WERI-Rb-1 (cell line): ENCODE measurements around the gene UIMC1.

ENCODE experiments used
- DNase-seq: peaks from one replicate; pipeline ENCODE4 v3.0.0-alpha.2; 2020
- H3K27ac ChIP-seq: fragments of 250-450 bp; sonication (Bioruptor Pico); 2 replicates; pipeline ENCODE4 v1.5.1; 2020; ENCODE audit warnings: mild to moderate bottlenecking, moderate library complexity
- H3K27me3 ChIP-seq: fragments of 250-450 bp; sonication (Bioruptor Pico); 2 replicates; pipeline ENCODE4 v1.5.1; 2021; ENCODE audit warnings: mild to moderate bottlenecking, low read depth, moderate library complexity; ENCODE audit not compliant: insufficient read depth, severe bottlenecking
- H3K36me3 ChIP-seq: fragments of 250-450 bp; sonication (Bioruptor Pico); 2 replicates; pipeline ENCODE4 v1.5.1; 2020; ENCODE audit warnings: mild to moderate bottlenecking, moderate library complexity
- H3K4me3 ChIP-seq: 2 replicates; pipeline ENCODE4 v1.5.1; 2011; ENCODE audit warnings: low read depth, mild to moderate bottlenecking, control low read depth, low read length
- H3K9me3 ChIP-seq: fragments of 250-450 bp; sonication (Bioruptor Pico); 2 replicates; pipeline ENCODE4 v1.5.1; 2021; ENCODE audit warnings: mild to moderate bottlenecking, moderate library complexity; ENCODE audit not compliant: severe bottlenecking
- TF ChIP-seq, protein P1 (sequence below): IDR thresholded peaks from 2 replicates; pipeline ENCODE4 v1.5.1; 2011; ENCODE audit warnings: low read depth, mild to moderate bottlenecking, control low read depth, inconsistent platforms, low read length

The UIMC1 gene

DNA sequence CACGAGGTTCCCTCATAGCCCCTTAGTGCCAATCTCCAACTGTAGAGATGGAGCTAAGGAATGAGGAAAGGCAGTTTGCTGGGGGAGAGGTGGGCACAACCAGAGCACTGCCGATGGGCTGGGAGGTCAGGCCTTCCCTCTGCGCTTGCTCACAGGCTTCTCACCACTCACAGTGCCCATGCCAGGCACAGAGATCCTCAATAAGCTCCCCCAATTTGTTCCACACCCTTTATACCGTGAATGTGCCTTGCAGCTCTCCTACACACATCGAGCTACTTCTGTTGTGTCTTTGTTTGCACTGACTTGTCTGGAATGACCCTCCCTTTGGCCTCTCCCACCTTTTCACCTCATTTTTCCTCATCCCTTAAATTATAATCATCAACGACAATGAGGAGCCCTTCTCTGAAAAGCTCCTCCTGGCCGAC is 105.8 kb downstream of the UIMC1 start:
- Histone ChIP-seq H3K27me3 (no peaks in the 10 kb centered on the region), H3K9me3 (no peaks in the 10 kb centered on the region), H3K36me3 (peaks cover 4% of the 10 kb centered on the region), H3K27ac (no peak overlapping the region), H3K4me3 (no peak overlapping the region)
- DNase-seq, result no peak
- TF ChIP-seq, protein P1, sequence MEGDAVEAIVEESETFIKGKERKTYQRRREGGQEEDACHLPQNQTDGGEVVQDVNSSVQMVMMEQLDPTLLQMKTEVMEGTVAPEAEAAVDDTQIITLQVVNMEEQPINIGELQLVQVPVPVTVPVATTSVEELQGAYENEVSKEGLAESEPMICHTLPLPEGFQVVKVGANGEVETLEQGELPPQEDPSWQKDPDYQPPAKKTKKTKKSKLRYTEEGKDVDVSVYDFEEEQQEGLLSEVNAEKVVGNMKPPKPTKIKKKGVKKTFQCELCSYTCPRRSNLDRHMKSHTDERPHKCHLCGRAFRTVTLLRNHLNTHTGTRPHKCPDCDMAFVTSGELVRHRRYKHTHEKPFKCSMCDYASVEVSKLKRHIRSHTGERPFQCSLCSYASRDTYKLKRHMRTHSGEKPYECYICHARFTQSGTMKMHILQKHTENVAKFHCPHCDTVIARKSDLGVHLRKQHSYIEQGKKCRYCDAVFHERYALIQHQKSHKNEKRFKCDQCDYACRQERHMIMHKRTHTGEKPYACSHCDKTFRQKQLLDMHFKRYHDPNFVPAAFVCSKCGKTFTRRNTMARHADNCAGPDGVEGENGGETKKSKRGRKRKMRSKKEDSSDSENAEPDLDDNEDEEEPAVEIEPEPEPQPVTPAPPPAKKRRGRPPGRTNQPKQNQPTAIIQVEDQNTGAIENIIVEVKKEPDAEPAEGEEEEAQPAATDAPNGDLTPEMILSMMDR, result no peak

DNA sequence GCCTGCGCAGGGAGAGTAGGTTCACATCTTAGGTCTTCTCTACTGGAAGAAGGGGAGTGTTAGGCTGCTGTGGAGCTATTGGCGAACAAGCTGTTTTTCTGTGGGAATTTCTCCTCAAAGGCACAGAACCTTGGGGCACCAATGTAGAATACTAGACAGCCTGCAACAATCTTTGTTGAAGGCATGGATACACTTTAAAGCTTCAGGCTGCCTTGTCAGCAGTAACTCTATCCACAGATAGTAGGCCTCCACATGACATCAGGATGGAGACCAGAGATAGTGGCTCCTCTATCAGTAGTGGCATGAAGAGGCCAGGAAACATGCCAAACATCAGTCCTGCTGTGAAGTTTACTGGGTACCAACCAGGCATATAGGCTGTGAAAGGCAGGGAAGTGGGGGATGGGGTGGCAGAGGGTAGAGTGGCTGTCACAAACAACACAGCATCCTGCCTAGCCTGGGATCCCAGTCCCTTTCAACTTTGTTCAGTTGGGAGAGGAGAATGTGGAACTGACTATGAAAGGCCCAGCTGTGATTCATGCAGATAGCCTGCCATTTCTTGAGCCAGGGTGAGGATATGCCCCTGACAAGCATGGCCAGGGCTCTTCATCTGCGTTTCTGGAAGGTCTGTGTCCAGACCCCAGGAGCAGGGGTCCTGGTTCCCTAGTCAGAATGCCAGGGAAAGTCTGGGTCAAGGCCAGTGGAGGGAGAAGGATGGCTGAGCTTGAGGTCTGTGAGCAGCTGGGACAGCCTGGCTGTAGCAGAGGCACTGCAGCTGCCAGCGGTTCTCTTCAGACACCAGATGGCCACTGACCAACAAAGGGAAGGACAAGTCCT is 106.4 kb downstream of the UIMC1 start:
- Histone ChIP-seq H3K27ac (no peak overlapping the region), H3K27me3 (no peaks in the 10 kb centered on the region), H3K9me3 (no peaks in the 10 kb centered on the region), H3K36me3 (peaks cover 4% of the 10 kb centered on the region), H3K4me3 (no peak overlapping the region)
- DNase-seq, result peak; percentile 24
- TF ChIP-seq, protein P1, result no peak

DNA sequence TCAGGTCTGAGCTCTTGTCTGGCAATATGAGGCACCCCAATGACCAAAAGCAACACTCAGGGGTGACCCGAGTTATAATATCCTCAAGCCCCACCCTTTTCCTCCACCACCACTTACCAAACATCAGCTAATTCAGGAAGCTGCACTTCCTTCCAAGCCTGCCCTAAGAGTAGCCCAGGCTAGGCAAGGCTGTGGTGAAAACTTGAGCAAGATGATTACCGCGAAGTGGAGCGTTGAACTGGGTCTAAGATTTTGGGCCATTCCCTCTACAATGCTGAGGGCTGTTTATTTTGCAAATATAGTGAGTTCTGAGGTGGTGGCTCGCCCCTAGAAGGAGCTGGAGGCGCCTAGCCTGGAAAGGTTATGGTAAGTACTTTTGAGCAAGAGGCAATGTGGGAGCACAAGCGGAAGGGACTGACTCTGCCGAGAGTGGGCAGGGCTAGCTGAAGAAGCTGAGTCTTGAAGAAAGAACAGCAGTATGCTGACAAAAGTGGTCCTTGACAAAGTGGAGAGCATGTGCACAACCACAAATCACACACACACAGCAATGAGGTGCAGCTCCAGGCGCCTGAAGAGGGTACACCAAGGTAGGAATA is 107.2 kb downstream of the UIMC1 start, which contains the start of gene HK3:
HK3 (minus strand) TSS at position 51 of the 596 bp plus-strand sequence. CDS start 3,187 bp downstream, outside the sequence.
- H3K27ac ChIP-seq, result no peak within 1 kb of the TSS
- TF ChIP-seq, protein P1, result no peak
- H3K9me3 ChIP-seq, result no peaks in the 10 kb centered on the region
- H3K36me3 ChIP-seq, result peaks cover under 1% of the 10 kb centered on the region
- no peak within 1 kb of the TSS for H3K4me3 ChIP-seq
- no peak for DNase-seq
- H3K27me3 ChIP-seq, result no peaks in the 10 kb centered on the region

DNA sequence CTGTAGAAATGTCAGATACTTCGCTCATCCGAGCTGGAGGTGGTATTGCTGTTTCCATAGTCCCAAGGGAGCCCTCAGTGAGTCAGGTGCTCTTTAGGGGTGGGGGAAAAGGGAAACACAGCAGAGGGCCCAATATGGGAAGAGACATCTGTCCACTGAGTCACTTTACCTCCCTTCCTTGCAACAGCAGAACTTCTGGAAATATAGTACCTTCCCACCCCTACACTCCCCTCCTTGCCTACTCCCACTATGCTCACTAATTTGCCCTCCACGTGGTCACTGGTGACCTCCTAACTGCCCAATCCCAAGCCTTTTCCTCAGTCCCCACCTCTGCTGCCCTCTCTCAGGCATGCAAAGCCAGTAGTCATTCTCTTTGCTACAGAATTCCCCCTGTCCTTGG is 109.3 kb downstream of the UIMC1 start:
- Histone ChIP-seq H3K27me3 (no peaks in the 10 kb centered on the region), H3K9me3 (no peaks in the 10 kb centered on the region), H3K36me3 (no peaks in the 10 kb centered on the region), H3K27ac (no peak overlapping the region), H3K4me3 (no peak overlapping the region)
- no peak for DNase-seq
- TF ChIP-seq, protein P1, result no peak

DNA sequence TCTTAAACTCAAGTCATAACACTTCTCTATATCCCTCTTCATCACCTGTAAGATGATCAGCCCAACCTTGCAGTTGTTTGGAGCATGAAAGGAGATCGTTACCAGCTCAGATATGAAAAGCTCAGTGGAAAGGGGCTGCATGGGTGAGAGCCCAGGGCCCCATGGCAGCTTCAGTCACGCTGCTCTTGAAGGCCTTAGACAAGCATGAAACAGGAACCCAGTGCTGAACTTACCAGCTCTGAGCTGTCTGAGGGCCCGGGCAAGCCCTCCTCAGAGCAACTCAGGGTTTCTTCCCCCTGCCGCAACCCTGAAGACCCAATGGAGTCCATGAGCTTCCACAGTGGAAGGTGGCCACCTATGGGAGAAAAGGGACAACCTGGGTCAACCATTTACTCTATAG is 110.7 kb downstream of the UIMC1 start:
- Histone ChIP-seq H3K27me3 (no peaks in the 10 kb centered on the region), H3K36me3 (no peaks in the 10 kb centered on the region), H3K9me3 (no peaks in the 10 kb centered on the region), H3K4me3 (no peak overlapping the region), H3K27ac (no peak overlapping the region)
- no peak for DNase-seq
- TF ChIP-seq, protein P1, result no peak
